IMR-90 (cell line): ENCODE measurements around the gene MND1. TPM values are rescaled to one million over a fixed set of nuclear protein-coding genes. Genes with fewer than 3 reads are reported as not detected.
A peak's percentile ranks its signal among the peaks of the same experiment; 100 is the strongest.

Experiments
- ATAC-seq: fragments of 200-7000 bp; cut with Tn5 transposase; 2 replicates; pipeline ENCODE4 v1.9.1; 2020; ENCODE audit warnings: low read depth, mild to moderate bottlenecking, moderate library complexity
- BruUV-seq: library from RNA; stranded (reverse); fragments of 400-500 nt; replicated peaks from 2 replicates; lab custom pipeline; 2021; lab: Mats Ljungman, UMichigan
- CTCF ChIA-PET: fragments of 300-600 bp; formaldehyde crosslinking; extraction: SDS; loops from one replicate; lab custom pipeline; 2021; ENCODE audit warnings: antibody characterized with exemption; lab: Yijun Ruan, JAX
- POLR2A ChIA-PET: fragments of 300-600 bp; sonication (Branson Sonifier 250); formaldehyde crosslinking; loops from one replicate; lab custom pipeline; 2022; ENCODE audit warnings: antibody characterized with exemption; ENCODE audit not compliant: unreplicated experiment; lab: Charles Lee
- DNase-seq: peaks from one replicate; pipeline ENCODE4 v3.0.0; 2013
- H2AFZ ChIP-seq: replicated peaks from 2 replicates; pipeline ENCODE3; 2013; ENCODE audit warnings: low read length, mild to moderate bottlenecking; ENCODE audit not compliant: poor library complexity
- H2AK5ac ChIP-seq: 2 replicates; pipeline ENCODE4 v1.6.1; 2013; ENCODE audit warnings: low read depth, low read length, inconsistent platforms
- H2AK9ac ChIP-seq: replicated peaks from 2 replicates; pipeline ENCODE3; 2013; ENCODE audit warnings: mild to moderate bottlenecking, low read depth, low read length, moderate library complexity; ENCODE audit not compliant: poor library complexity
- H2BK120ac ChIP-seq: 2 replicates; pipeline ENCODE4 v1.6.1; 2013; ENCODE audit warnings: low read depth, low read length, inconsistent platforms
- H2BK15ac ChIP-seq: 3 replicates; pipeline ENCODE4 v1.6.1; 2013; ENCODE audit warnings: low read depth, low read length, inconsistent platforms
- H2BK20ac ChIP-seq: 2 replicates; pipeline ENCODE4 v1.6.1; 2013; ENCODE audit warnings: low read depth, mild to moderate bottlenecking, inconsistent platforms, low read length, moderate library complexity
- H2BK5ac ChIP-seq: 2 replicates; pipeline ENCODE4 v1.6.1; 2013; ENCODE audit warnings: mild to moderate bottlenecking, low read depth, low read length, inconsistent platforms; ENCODE audit not compliant: poor library complexity, severe bottlenecking
- H3K14ac ChIP-seq: replicated peaks from 2 replicates; pipeline ENCODE4 v1.6.1; 2013; ENCODE audit warnings: low read depth, low read length, inconsistent platforms
- H3K18ac ChIP-seq: 2 replicates; pipeline ENCODE4 v1.6.1; 2013; ENCODE audit warnings: low read depth, low read length, control low read depth
- H3K23ac ChIP-seq: 2 replicates; pipeline ENCODE4 v1.6.1; 2013; ENCODE audit warnings: low read depth, low read length, inconsistent platforms
- H3K27ac ChIP-seq: 2 replicates; pipeline ENCODE4 v1.5.1; 2013; ENCODE audit warnings: mild to moderate bottlenecking, control low read depth, low read length; ENCODE audit not compliant: insufficient read depth
- H3K27me3 ChIP-seq: 2 replicates; pipeline ENCODE4 v1.6.1; 2013; ENCODE audit warnings: low read length; ENCODE audit not compliant: control insufficient read depth, insufficient read depth
- H3K36me3 ChIP-seq: 2 replicates; pipeline ENCODE4 v1.6.1; 2013; ENCODE audit warnings: low read length, mixed read lengths; ENCODE audit not compliant: control insufficient read depth, insufficient read depth
- H3K4ac ChIP-seq: 2 replicates; pipeline ENCODE4 v1.6.1; 2013; ENCODE audit warnings: low read depth, low read length, inconsistent platforms
- H3K4me1 ChIP-seq: 2 replicates; pipeline ENCODE4 v1.6.1; 2013; ENCODE audit warnings: low read length, mixed read lengths; ENCODE audit not compliant: control insufficient read depth, insufficient read depth
- H3K4me2 ChIP-seq: 2 replicates; pipeline ENCODE4 v1.6.1; 2013; ENCODE audit warnings: low read depth, mild to moderate bottlenecking, control low read depth, low read length, moderate library complexity
- H3K4me3 ChIP-seq: 2 replicates; pipeline ENCODE4 v1.5.1; 2013; ENCODE audit warnings: low read depth, mild to moderate bottlenecking, control low read depth, low read length, moderate library complexity; ENCODE audit not compliant: insufficient read depth
- H3K56ac ChIP-seq: 2 replicates; pipeline ENCODE4 v1.6.1; 2013; ENCODE audit warnings: low read length, inconsistent platforms; ENCODE audit not compliant: insufficient read depth; ENCODE audit errors: extremely low read depth
- H3K79me1 ChIP-seq, 2 experiments: 2 replicates each; pipeline ENCODE4 v1.6.1; 2013; ENCODE audit warnings: low read length in 2 of 2, inconsistent platforms in 1 of 2, low read depth in 1 of 2
- H3K9ac ChIP-seq: 2 replicates; pipeline ENCODE4 v1.6.1; 2013; ENCODE audit warnings: low read depth, low read length, control low read depth
- H3K9me1 ChIP-seq: 2 replicates; pipeline ENCODE4 v1.6.1; 2013; ENCODE audit warnings: low read length, inconsistent platforms; ENCODE audit not compliant: insufficient read depth
- H3K9me3 ChIP-seq: 2 replicates; pipeline ENCODE4 v1.6.1; 2013; ENCODE audit warnings: low read length; ENCODE audit not compliant: control insufficient read depth, insufficient read depth
- H4K20me1 ChIP-seq: 2 replicates; pipeline ENCODE4 v1.6.1; 2013; ENCODE audit warnings: low read length, inconsistent platforms; ENCODE audit not compliant: insufficient read depth
- H4K5ac ChIP-seq: 2 replicates; pipeline ENCODE4 v1.6.1; 2013; ENCODE audit warnings: mild to moderate bottlenecking, low read depth, low read length, control low read depth
- H4K8ac ChIP-seq, 2 experiments: 2 replicates each; pipeline ENCODE4 v1.6.1; 2013; ENCODE audit warnings: low read depth in 2 of 2, low read length in 2 of 2, control low read depth in 1 of 2, inconsistent platforms in 1 of 2
- H4K91ac ChIP-seq: 2 replicates; pipeline ENCODE4 v1.6.1; 2013; ENCODE audit warnings: low read depth, low read length, inconsistent platforms; ENCODE audit not compliant: insufficient read depth
- BHLHE40 ChIP-seq: fragments of 150-350 bp; IDR thresholded peaks from 2 replicates; pipeline ENCODE4 v1.6.1; 2016; ENCODE audit warnings: mild to moderate bottlenecking, low read depth, low read length
- POLR2A ChIP-seq: IDR thresholded peaks from 2 replicates; pipeline ENCODE4 v1.6.1; 2012; ENCODE audit warnings: mild to moderate bottlenecking, low read depth, low read length
- RFX5 ChIP-seq: IDR thresholded peaks from 2 replicates; pipeline ENCODE4 v1.8.0; 2012; ENCODE audit warnings: low read depth, mild to moderate bottlenecking, low read length, moderate library complexity
- SMC3 ChIP-seq: fragments of 150-350 bp; IDR thresholded peaks from 2 replicates; pipeline ENCODE4 v1.6.1; 2016; ENCODE audit warnings: low read depth, mild to moderate bottlenecking, antibody characterized with exemption, low read length, moderate library complexity
- WGBS, 2 experiments: methylation state at CpG; one replicate each; pipeline versions ENCODE4 v1.1.5 to v1.1.7; 2013; ENCODE audit warnings: missing lambda C conversion rate in 2 of 2; ENCODE audit not compliant: insufficient read length in 1 of 2; ENCODE audit errors: extremely low coverage in 2 of 2; 5-methylcytosine and 5-hydroxymethylcytosine counted together
- dilution Hi-C: fragments of 300-500 bp; cut with HindIII; formaldehyde crosslinking; loops from one replicate; pipeline ENCODE4 v1.14.3; 2018; ENCODE audit warnings: low sequenced_read_pairs; ENCODE audit not compliant: unreplicated experiment
- in situ Hi-C: fragments of 300-500 bp; cut with MboI; formaldehyde crosslinking; loops from 3 replicates; pipeline ENCODE4 v1.14.3; 2019; ENCODE audit warnings: low sequenced_read_pairs, inconsistent platforms, mixed read lengths
- intact Hi-C: fragments of 100-400 bp; cut with micrococcal nuclease; formaldehyde crosslinking; loops from 2 replicates; pipeline ENCODE4 v1.10.0; 2022
- polyA plus RNA-seq, 3 experiments: library from polyadenylated mRNA; depleted of rRNA; stranded (reverse); fragments of >200 nt; gene quantifications; 2 replicates each; pipeline ENCODE4 v1.2.3, GENCODE V29; 2012; ENCODE audit warnings: low replicate concordance in 1 of 3
- total RNA-seq: library from RNA; depleted of rRNA; stranded (reverse); fragments of >200 nt; gene quantifications from 2 replicates; pipeline ENCODE4 v1.2.3, GENCODE V29; 2012
- TF ChIP-seq, protein P1 (sequence below): conservative IDR thresholded peaks from 2 replicates; pipeline ENCODE4 v1.5.1; 2012; ENCODE audit warnings: mild to moderate bottlenecking, low read depth, low read length, improper control_type of control experiment
- TF ChIP-seq, protein P2 (sequence below): fragments of 150-350 bp; IDR thresholded peaks from 2 replicates; pipeline ENCODE4 v1.6.1; 2016; ENCODE audit warnings: low read depth, mild to moderate bottlenecking, low read length, moderate library complexity, borderline replicate concordance
- TF ChIP-seq, protein P3 (sequence below): fragments of 150-350 bp; IDR thresholded peaks from 2 replicates; pipeline ENCODE4 v1.6.1; 2017; ENCODE audit warnings: mild to moderate bottlenecking, antibody characterized with exemption, low read length, low read depth

The MND1 gene
- total and polyA plus RNA-seq, 2 of the 4 experiments (the other 2 are of a cell fraction), result 0.36 to 3.5 TPM

- H3K23ac ChIP-seq, result no peak overlapping the region
- H2BK5ac ChIP-seq, result no peak overlapping the region
- dilution Hi-C loops (no loop called here), intact Hi-C loops (loop anchor here (5.0 kb wide), 1 partner anchor 101 kb away; no protein-coding TSS in a partner anchor), in situ Hi-C loops (loop anchor here (5.0 kb wide), 1 partner anchor 226 kb away; no protein-coding TSS in a partner anchor)
- no peak overlapping the region for H4K5ac ChIP-seq
- H3K36me3 ChIP-seq, result no peaks in the 10 kb centered on the region
- peak; percentile 10 for DNase-seq
- no peak overlapping the region for H4K91ac ChIP-seq
- no peaks in the 10 kb centered on the region for H3K27me3 ChIP-seq
- H2AFZ ChIP-seq, result peak overlapping the region; percentile 47
- H3K18ac ChIP-seq, result no peak overlapping the region
- H2BK120ac ChIP-seq, result 0 out of 2 replicates have a peak overlapping the region, but pooled peaks have one; percentile 11
- ChIA-PET CTCF (interaction anchor here (0.9 to 2.3 kb wide), 4 partner anchors 12 to 228 kb away, joined by 3 to 11 read pairs (median 5); partner anchors contain the start of gene TMEM131L), POLR2A (no interaction called here)
- 53% methylated on average over 3 of the region's 5 CpGs; no CpG with 5 or more reads in 1 of the 2 experiments for WGBS, 2 experiments
- no peak overlapping the region for H2AK9ac ChIP-seq
- no peak overlapping the region for H2BK15ac ChIP-seq
- no peak overlapping the region for H2AK5ac ChIP-seq
- ATAC-seq, result no peak
- TF ChIP-seq SMC3, result no peak
- no peak for TF ChIP-seq POLR2A
- TF ChIP-seq, protein P1, sequence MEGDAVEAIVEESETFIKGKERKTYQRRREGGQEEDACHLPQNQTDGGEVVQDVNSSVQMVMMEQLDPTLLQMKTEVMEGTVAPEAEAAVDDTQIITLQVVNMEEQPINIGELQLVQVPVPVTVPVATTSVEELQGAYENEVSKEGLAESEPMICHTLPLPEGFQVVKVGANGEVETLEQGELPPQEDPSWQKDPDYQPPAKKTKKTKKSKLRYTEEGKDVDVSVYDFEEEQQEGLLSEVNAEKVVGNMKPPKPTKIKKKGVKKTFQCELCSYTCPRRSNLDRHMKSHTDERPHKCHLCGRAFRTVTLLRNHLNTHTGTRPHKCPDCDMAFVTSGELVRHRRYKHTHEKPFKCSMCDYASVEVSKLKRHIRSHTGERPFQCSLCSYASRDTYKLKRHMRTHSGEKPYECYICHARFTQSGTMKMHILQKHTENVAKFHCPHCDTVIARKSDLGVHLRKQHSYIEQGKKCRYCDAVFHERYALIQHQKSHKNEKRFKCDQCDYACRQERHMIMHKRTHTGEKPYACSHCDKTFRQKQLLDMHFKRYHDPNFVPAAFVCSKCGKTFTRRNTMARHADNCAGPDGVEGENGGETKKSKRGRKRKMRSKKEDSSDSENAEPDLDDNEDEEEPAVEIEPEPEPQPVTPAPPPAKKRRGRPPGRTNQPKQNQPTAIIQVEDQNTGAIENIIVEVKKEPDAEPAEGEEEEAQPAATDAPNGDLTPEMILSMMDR, result peak; percentile 12; the same call in 1 of the 2 replicates
- TF ChIP-seq, protein P2, sequence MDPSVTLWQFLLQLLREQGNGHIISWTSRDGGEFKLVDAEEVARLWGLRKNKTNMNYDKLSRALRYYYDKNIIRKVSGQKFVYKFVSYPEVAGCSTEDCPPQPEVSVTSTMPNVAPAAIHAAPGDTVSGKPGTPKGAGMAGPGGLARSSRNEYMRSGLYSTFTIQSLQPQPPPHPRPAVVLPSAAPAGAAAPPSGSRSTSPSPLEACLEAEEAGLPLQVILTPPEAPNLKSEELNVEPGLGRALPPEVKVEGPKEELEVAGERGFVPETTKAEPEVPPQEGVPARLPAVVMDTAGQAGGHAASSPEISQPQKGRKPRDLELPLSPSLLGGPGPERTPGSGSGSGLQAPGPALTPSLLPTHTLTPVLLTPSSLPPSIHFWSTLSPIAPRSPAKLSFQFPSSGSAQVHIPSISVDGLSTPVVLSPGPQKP, result no peak
- no peak for TF ChIP-seq BHLHE40
- TF ChIP-seq, protein P3, sequence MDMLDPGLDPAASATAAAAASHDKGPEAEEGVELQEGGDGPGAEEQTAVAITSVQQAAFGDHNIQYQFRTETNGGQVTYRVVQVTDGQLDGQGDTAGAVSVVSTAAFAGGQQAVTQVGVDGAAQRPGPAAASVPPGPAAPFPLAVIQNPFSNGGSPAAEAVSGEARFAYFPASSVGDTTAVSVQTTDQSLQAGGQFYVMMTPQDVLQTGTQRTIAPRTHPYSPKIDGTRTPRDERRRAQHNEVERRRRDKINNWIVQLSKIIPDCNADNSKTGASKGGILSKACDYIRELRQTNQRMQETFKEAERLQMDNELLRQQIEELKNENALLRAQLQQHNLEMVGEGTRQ, result no peak
- no peak for TF ChIP-seq RFX5
- no TSS peak for BruUV-seq
- no peak overlapping the region for H3K27ac ChIP-seq
- no peak overlapping the region for H3K4me3 ChIP-seq
- H3K9me1 ChIP-seq, result peaks cover 9% of the 10 kb centered on the region
- H3K79me1 ChIP-seq, result peaks cover 9 to 30% of the 10 kb centered on the region in 2 experiments; a peak in 3 of 4 replicates
- H4K8ac ChIP-seq, result no peak overlapping the region
- H3K4me1 ChIP-seq, result peaks cover 5% of the 10 kb centered on the region; the same call in 1 of the 2 replicates
- no peak overlapping the region for H2BK20ac ChIP-seq
- H3K9ac ChIP-seq, result no peak overlapping the region
- H3K14ac ChIP-seq, result no peak overlapping the region; the same call in 1 of the 2 replicates
- no peaks in the 10 kb centered on the region for H3K9me3 ChIP-seq
- no peaks in the 10 kb centered on the region for H4K20me1 ChIP-seq
- H3K4me2 ChIP-seq, result no peak overlapping the region
- no peak overlapping the region for H3K4ac ChIP-seq
- H3K56ac ChIP-seq, result no peak overlapping the region
These were observed 2.1 kb downstream of the MND1 start for GRCh38 chr4:153346563-153346962.
